Measurements from ENCODE around the gene NMNAT2. TPM values are rescaled to one million over a fixed set of nuclear protein-coding genes. Genes with fewer than 3 reads are reported as not detected.

NMNAT2 gene
- total RNA-seq, 1 experiment from 2014 or later, result not detected

DNA sequence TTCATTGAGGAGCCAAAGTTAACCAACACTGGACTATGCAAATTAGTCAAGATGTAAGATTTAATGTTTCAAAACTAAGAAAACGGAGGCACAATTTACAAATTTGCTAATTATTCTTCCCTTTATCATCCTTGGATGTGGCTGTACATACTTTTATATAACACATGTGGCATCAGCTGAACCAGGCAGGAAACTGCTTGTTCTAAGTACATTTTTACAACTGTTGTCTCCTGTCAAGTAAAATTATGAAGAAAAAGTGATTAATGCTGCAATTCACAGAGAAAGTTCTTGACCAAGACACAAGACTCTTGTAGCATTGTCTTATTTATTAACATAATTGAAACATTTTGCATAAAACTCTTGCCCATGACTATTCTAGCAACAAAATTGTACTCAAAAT, 170.2 kb downstream of the NMNAT2 start:
- ATAC-seq, result no peak
- ChIA-PET RAD21 (ENCODE audit: low non-redundant PET in 1 of 2, low total read pairs in 2 of 2, uncharacterized antibody in 2 of 2, unreplicated experiment in 2 of 2) (no interaction called here), CTCF (interaction anchor here (1.2 to 1.7 kb wide), 3 partner anchors 13 to 285 kb away, joined by 3 to 4 read pairs (median 3); no protein-coding TSS in a partner anchor), POLR2A (no interaction called here)
- no peaks in the 10 kb centered on the region for H4K20me1 ChIP-seq (ENCODE audit: insufficient read depth)
- TF ChIP-seq TCF7L2 (IDR thresholded peaks at IDR 0.05; ENCODE audit: borderline replicate concordance, extremely low read depth, insufficient read depth, insufficient read length) (no peak), RAD21 (IDR thresholded peaks at IDR 0.05; ENCODE audit: low read depth) (no peak), POLR2A (IDR thresholded peaks at IDR 0.05; ENCODE audit: borderline replicate concordance, extremely low read depth, insufficient read depth, insufficient read length) (no peak), FOSL1 (IDR thresholded peaks at IDR 0.05; ENCODE audit: low read depth) (no peak), EGR1 (IDR thresholded peaks at IDR 0.05; ENCODE audit: low read depth) (no peak), SP1 (IDR thresholded peaks at IDR 0.05; ENCODE audit: low read depth) (no peak), ZFX (IDR thresholded peaks at IDR 0.05) (no peak)
- TF ChIP-seq, protein P1, sequence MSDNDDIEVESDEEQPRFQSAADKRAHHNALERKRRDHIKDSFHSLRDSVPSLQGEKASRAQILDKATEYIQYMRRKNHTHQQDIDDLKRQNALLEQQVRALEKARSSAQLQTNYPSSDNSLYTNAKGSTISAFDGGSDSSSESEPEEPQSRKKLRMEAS (IDR thresholded peaks at IDR 0.05), result no peak
- TF ChIP-seq, protein P2, sequence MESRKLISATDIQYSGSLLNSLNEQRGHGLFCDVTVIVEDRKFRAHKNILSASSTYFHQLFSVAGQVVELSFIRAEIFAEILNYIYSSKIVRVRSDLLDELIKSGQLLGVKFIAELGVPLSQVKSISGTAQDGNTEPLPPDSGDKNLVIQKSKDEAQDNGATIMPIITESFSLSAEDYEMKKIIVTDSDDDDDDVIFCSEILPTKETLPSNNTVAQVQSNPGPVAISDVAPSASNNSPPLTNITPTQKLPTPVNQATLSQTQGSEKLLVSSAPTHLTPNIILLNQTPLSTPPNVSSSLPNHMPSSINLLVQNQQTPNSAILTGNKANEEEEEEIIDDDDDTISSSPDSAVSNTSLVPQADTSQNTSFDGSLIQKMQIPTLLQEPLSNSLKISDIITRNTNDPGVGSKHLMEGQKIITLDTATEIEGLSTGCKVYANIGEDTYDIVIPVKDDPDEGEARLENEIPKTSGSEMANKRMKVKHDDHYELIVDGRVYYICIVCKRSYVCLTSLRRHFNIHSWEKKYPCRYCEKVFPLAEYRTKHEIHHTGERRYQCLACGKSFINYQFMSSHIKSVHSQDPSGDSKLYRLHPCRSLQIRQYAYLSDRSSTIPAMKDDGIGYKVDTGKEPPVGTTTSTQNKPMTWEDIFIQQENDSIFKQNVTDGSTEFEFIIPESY (IDR thresholded peaks at IDR 0.05; ENCODE audit: extremely low read depth, insufficient replicate concordance, low read length), result no peak
- TF ChIP-seq, protein P3, sequence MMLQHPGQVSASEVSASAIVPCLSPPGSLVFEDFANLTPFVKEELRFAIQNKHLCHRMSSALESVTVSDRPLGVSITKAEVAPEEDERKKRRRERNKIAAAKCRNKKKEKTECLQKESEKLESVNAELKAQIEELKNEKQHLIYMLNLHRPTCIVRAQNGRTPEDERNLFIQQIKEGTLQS (IDR thresholded peaks at IDR 0.05), result no peak
- H3K36me3 ChIP-seq (ENCODE audit: control insufficient read depth in 1 of 2, insufficient read depth in 2 of 2, low read length in 2 of 2), result no peaks in the 10 kb centered on the region
- no peaks in the 10 kb centered on the region for H3K9me2 ChIP-seq (ENCODE audit: insufficient read depth)
- no peak overlapping the region for H3K27ac ChIP-seq (ENCODE audit: low read depth, low read length)
- no peak overlapping the region for H3K9ac ChIP-seq (ENCODE audit: low read length)
- intact Hi-C loops (cut with micrococcal nuclease), result no loop called here
- H3K27me3 ChIP-seq (ENCODE audit: insufficient read depth, low read length), result no peaks in the 10 kb centered on the region
- DNase-seq (ENCODE audit: low read depth, low spot score), result no peak
- H3K79me2 ChIP-seq (ENCODE audit: insufficient read depth, low read length), result no peaks in the 10 kb centered on the region
- no peak overlapping the region for H3K4me2 ChIP-seq (ENCODE audit: low read length)
- peaks cover 0 to 3% of the 10 kb centered on the region in 2 experiments; a peak in 1 of 4 replicates for H3K4me1 ChIP-seq (ENCODE audit: control insufficient read depth in 1 of 2, insufficient read depth in 2 of 2, low read length in 2 of 2)
- no peaks in the 10 kb centered on the region for H3K9me3 ChIP-seq (ENCODE audit: control insufficient read depth in 1 of 2, insufficient read depth in 1 of 2, low read depth in 1 of 2, low read length in 2 of 2)
- no peak overlapping the region for H2AFZ ChIP-seq (ENCODE audit: low read depth, low read length, poor library complexity, severe bottlenecking)
- BruUV-seq (replicated peaks), result no TSS peak
- no peak overlapping the region for H3K4me3 ChIP-seq (replicated peaks in 1 of 2; ENCODE audit: low read depth in 1 of 2, low read length in 2 of 2)

Measured in HCT116 (cell line).